Stimulated activated CD4-positive, alpha-beta T cell treated with anti-CD3 and anti-CD28 coated beads, TNF-alpha, amount 100 ng/mL, for 1 hour (primary cell): ENCODE measurements around the gene FBXO41.

ENCODE experiments used
- DNase-seq, 3 donors: peaks; one replicate each; pipeline ENCODE4 v3.0.0-alpha.2; 2020; ENCODE audit warnings: low read depth in 3 of 3, low spot score in 1 of 3

FBXO41 gene

DNA sequence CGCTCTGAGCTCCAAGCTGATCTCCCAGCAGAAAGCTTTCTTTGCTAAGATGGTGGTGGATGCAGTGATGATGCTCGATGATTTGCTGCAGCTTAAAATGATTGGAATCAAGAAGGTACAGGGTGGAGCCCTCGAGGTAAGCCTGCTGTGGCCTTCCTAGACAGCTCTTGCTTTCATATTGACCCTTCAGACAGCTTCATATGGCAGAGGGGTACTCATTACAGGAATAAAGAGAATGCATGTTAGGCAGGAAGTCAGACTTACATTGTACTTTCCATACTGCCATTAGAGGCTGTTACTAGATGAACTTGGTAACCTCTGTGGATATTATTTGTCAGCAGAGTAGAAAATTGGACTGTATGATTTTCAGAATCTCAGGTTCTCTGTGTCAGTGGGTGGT, 39.7 kb downstream of the FBXO41 start:
- no peak for DNase-seq

DNA sequence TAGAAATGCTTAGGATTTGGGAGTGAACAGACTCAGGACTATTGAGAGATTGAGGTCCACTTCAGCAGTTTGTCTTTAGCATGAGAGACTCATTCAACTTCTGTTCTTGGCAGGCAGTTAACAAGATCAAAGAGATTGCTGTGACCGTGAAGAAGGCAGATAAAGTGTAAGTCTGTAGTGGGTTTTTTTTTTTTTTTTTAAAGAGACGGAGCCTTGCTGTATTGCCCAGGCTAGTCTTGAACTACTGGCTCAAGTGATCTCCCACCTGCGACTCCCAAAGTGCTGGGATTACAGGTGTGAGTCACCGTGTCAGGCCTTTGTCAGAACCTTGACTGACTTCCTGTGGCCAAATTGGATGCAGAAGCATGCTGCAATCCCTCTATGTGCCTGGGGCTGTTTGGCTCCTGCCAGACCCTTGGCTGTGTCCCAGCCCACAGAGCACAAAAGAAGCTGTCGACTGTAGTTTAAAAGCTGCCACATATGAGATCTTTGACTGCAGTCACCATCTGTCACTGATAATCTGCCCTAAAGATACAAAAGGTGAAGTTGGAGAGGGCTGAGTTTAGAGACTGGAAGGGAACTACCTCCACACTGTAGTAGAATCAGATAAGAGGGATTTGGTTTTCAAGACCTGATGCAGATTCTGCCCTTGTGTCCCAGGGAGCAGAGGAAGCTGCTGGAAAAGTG, 40.3 kb downstream of the FBXO41 start:
- DNase-seq, result no peak

GRCh38 chr2:73239776-73240175, 44.5 kb downstream of the FBXO41 start:
- no peak for DNase-seq

DNA sequence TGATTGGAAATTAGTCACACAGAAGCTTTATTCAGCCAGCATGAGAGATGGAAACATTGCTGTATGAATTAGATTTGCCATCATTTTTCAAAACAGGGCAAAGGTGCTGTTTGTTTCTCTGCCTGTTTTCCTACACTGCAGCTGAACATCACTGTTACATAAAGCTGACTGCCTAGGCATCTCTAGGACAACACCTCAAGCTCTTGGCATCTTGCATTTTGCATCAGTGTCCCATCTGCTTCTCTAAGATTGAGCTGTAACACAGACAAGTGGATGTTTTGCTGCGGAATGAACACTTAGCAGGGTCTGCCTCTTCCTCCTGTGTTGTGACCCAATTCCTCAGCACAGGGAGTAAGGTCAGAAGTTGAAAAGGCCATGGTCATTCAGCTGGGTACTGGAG, 45.3 kb downstream of the FBXO41 start:
- DNase-seq, result no peak

- DNase-seq, result no peak
Observed at GRCh38 chr2:73238149-73238548, 46.1 kb downstream of the FBXO41 start.

GRCh38 chr2:73237168-73237567, 47.1 kb downstream of the FBXO41 start:
- no peak for DNase-seq

- no peak for DNase-seq
Observed at GRCh38 chr2:73235315-73236028, 48.8 kb downstream of the FBXO41 start.

GRCh38 chr2:73233932-73234832, 50.1 kb downstream of the FBXO41 start, which contains the start of gene CCT7:
Gene CCT7 (plus strand): TSS chr2:73234308. CDS start chr2:73234379, 71 bp downstream.
- DNase-seq, result peak; percentile 68 to 69 (median 68)

DNA sequence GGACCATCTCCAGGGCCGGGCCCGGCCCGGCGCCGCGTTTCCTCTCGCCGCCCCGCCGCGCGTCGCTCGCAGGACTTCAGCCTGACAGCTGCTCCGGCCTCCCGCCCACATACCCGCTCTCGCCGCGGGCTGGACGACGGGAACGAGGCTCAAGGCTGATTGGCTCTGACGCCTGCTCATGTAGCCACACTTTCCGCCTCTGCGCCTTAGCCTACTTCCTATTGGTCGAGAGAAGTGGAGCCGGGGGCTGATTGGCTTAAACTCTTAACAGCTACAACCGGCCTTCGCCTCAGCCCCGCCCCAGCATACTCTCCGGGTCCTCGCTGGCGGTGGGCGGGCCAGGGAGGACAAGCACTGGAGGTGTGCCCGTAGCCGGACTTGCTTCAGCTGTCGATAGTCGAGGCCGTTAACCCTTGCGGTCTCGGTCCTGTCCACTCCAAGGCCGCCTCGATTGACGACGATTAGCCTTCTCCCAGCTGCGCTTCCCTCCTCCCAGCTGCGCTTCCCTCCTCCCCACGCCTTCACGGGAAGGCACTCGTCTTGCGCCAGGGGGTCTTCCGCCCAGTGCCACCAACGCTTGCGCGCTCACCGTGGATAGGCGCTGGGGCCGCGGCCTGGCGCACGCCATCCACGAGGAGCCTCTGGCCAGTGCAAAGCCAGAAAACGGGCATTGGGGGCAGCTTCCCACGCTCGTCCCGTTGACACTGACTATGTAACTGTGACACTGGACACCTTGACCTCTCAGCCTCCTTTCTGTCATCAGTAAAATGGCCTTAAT, 50.9 kb downstream of the FBXO41 start, which contains the start of gene PRADC1:
Gene PRADC1, minus strand, starts transcription at position 86 of the 778 bp plus-strand sequence. Its CDS starts 79 bp downstream, at position 7.
- DNase-seq, result peak; percentile 77 to 85 (median 79)

GRCh38 chr2:73232403-73233153, 51.7 kb downstream of the FBXO41 start:
- DNase-seq, result no peak

DNA sequence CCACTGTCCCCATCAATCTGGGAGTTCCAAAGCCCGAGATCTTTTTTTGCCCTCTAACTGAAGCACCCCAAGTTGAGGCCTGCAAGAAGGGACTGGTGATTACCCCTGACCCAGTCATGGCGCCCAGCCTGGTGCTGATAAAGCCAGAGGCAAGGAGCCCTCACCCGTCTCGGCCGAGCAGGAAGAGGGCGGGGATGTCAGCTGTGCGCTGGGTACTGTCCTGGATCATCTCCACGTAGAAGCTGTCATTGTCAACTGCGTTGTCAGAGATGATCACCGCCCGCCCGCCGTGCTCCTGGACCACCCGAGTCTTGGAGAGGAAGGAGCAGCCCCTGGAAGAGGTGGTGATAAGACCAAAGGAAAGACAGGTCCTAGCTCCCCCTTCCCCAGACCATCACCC, 55.6 kb downstream of the FBXO41 start:
- no peak for DNase-seq

DNA sequence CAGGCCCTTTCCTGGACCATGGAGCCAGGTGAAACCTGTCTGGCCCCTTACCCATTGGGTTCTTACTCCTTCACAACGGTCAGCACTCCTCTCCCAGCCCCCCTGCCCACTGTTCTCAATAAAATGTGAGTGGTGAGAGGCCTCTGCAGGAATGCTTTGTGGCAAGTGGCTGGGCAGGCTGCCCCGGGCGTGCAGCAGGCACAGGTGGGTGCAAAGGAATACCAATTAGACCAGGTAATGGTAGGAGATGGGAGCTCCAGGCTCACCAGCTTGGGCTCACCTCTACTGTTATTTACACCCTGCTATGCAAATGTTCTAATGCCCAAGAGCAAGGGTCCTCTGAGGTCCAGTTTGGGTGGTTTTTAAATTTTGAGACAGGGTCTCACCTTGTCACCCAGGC, 57.2 kb downstream of the FBXO41 start:
- DNase-seq, result no peak

DNA sequence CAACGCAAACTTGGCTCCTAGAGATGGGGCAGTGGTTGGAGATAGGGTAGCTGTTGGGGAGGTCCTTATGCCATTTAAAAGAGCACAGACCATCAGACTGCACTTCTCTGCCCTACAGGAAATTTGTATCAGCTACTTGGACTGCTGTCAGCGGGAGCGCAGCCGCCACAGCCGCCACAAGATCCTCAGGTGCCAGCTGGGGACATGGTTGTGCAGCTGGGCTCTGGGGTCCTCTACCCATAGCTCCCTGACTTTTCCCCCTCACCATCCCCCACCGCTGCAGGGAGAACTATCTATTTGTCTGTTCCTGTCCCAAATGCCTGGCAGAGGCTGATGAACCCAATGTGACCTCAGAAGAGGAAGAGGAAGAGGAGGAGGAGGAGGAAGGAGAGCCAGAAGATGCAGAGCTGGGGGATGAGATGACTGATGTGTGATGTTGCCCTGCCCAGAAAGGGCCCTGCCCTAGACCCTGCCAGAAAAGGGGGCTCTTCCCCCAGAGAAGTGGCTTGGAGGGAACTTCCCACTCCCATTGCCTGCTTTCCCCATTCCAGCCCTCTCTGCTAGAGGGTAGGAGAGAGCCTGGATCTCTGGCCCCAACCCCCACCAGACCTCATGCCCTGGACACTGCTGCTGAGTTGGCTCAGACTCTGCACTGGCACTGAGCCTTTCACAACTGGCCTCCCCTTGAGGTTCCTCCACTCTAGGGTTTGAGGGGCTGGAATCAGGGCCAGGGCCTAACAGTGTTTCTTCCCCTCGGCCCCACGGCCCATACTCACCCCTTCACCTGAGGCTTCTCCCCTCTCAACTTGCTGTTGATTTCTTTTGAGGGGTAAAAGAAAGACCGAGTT, 58.5 kb downstream of the FBXO41 start:
- no peak for DNase-seq

DNA sequence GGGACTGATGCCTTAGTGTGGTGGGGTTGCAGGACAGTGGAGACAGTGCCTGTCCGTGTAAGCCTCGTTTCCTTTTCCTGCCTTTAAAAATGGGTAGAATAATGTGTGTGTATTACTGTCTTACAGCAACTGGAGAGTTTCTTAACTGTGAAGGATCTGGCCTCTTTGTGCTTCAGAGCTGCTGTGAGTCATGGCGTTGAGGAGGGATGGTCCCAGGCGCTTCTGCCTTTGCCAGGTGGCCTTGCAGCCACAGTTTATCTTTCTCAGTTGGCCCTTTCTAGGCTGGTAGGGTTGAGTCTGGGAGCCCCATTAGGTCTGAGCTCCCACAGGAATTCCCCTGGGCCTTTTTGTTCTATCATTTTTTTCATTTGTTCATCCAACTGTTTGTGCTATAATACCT, 60.5 kb downstream of the FBXO41 start:
- no peak for DNase-seq

- no peak for DNase-seq
Observed at GRCh38 chr2:73218298-73218697, 66.0 kb downstream of the FBXO41 start.

- no peak for DNase-seq
Observed at GRCh38 chr2:73217826-73218225, 66.5 kb downstream of the FBXO41 start.

DNA sequence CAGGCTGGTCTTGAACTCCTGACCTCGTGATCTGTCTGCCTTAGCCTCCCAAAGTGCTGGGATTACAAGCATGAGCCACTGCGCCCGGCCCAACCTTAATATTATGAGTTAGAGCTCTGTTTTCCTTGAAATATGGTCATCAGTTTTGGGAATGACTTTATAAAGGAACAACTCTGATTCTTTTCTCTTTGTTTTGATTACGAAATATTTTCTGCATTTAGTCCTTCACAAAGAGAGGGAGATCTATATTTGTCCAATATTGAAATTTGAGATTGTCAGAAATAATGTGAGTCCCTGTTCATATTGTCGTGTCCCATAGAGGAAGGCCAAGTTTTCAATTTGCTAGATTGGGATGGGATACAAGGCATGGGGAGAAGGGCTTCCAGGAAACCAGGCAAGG, 67.1 kb downstream of the FBXO41 start:
- no peak for DNase-seq

- DNase-seq, result no peak
Observed at GRCh38 chr2:73215254-73215653, 69.0 kb downstream of the FBXO41 start.
